Inflammatory macrophage (primary cell): ENCODE measurements around the gene COMMD10.
"Not testable (repeated sequence)": the region's sequence is repeated elsewhere in the genome, so short reads cannot be mapped to it uniquely, and the experiment has no call there.

Experiments
- DNase-seq, 2 donors: peaks; one replicate each; pipeline ENCODE4 v3.0.0-alpha.2; 2020 to 2022

The COMMD10 gene

DNA sequence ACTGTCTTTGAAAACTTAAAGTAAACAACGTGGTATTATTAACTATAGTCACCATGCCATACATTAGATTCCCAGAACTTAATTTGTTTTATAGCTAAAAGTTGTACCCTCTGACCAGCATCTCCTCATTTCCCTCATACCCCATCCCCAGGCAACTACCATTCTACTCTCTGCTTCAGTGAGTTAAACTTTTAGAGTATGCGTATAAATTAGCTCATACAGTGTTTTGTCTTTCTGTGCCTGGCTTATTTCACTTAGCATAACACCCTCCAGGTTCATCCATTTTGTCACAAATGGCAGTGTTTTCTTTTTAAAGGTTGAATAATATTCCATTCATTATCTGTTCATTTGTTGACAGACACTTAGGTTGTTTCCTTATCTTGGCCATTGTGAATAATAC is 14.2 kb downstream of the COMMD10 start:
- DNase-seq, result no peak

DNA sequence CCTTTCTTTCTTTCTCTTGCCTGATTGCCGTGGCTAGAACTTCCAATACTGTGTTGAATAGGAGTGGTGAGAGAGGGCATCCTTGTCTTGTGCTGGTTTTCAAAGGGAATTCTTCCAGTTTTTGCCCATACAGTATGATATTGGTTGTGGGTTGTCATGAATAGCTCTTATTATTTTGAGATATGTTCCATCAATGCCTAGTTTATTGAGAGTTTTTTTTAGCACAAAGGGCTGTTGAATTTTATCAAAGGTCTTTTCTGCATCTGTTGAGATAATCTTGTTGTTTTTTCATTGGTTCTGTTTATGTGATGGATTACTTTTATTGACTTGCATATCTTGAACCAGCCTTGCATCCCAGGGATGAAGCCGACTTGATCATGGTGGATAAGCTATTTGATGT is 20.1 kb downstream of the COMMD10 start:
- DNase-seq, result not testable (repeated sequence)

DNA sequence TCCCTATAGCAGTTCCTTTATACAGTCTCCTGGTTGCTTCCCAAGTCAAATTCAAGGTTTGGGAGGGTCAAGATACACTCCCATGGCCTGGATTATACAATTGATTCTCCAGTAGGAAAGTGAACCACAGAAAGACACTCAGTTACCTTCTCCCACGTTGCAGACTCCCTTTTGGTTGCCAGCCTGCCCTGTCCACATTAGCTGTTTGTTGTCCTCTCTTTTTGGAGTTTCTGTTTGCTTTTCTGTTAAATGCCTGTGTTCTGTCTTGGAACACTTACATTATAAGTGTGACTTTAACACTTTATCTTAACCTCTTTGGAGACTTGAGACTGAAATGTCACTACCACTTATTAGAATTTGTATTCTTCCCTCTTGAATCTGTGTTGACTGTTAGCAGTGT is 30.3 kb downstream of the COMMD10 start:
- DNase-seq, result no peak

DNA sequence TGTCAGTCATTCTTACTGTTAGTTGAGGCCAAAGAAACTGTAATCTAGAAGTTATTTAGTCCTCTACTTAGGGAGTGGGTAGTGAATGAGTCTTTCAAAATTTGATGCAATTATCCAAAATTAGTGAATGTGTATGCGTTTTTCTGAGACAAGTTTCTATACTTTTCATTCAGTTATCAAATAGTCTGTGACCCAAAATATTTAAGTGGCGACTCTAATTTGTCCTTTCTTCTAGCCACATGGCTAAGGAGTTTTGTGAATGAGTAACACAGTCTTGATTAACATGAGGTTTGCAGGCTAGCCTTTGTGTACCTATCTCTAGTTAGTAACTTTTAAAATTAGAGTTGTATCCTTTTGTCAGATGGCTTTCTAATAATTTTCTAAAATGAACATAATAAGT is 45.6 kb downstream of the COMMD10 start:
- DNase-seq, result no peak

DNA sequence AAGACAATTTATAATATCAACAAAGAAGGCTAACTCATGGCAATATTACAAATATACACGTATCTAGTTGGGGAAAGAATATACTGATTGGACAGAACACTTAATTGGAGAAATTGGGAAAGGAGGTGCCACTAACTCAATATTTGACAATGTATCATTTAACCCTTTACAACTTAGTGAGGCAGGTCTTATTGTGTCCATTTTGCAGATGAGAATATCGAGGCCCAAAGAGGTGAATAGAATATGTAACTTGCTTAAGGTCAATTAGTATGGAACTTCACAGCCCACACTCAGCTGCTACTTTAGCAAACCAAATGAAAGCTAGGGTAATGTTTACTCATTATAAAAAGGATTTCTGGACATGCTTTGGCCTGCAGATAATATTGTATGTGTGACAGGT is 46.2 kb downstream of the COMMD10 start:
- no peak for DNase-seq

DNA sequence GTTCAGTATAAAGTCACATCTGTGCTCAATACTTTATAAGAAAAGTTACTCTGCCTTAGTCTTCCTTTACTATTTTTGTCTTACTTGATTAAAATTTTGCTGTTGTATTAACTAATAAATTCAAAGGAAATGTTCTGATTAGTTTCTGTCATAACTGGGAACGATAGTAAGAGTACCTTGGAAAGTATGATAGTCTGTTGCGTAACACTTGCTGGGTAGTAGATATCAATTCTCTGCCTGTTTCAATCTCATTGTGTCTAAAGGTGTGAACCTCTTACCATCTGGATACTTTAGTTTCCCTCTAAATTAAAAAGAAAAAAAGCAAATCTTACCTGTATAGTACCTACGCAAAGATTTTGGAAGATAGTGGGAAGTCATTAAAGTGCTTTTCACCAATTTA is 48.5 kb downstream of the COMMD10 start:
- no peak for DNase-seq

DNA sequence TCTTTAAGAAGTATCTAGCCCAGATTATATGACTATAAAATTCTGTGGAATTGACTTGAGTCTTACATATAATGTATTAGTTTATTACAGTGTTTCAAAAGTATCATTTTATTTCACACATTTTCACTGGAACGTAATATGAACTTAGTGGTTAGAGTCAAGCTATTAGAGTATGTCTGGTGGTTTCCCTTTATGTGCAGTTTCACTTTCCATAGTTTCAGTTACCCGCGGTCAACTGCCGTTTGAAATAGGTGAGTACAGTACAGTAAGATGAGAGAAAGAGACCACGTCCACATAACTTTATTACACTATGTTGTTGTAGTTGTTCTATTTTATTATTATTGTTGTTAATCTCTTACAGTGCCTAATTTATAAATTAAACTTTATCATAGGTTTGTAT is 50.5 kb downstream of the COMMD10 start:
- DNase-seq, result no peak

DNA sequence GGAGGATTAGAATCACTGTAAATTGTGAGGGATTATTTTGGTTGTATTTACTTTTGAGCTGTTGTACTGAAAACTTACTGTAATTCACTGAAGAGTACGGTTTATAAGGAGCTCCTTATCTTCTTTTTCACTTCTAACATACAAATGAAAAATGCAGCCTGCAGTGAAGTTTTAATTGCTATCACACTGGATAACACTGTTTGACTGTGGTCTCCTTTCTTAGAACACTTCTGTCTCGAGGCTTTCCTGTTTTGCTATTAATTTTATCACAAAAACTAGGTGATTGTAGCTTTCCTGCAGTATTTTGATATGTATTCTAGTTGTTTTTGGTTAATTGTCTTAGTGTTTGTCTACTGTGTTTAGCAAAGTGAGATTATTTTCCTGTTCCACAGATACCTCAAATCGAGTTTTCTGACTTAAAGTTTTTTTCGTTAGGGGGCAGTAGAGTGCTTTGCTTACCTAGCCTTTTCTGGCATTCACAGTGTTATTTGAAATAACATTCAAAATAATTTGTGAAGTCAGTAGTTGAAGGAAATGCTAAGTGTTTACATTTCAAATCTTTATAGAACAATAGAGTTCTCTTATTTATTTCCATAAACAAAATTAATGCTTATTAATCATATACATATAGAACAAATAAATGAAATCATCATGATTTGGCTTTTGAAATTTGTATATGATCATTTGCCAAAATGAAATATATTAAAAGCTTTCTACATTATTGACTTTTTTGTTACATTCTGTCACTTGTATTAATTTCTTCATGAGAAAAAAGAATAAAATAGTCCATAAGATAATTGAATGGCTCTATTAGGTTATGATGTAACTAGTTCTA is 52.9 kb downstream of the COMMD10 start:
- peak; percentile 53 to 70 for DNase-seq

DNA sequence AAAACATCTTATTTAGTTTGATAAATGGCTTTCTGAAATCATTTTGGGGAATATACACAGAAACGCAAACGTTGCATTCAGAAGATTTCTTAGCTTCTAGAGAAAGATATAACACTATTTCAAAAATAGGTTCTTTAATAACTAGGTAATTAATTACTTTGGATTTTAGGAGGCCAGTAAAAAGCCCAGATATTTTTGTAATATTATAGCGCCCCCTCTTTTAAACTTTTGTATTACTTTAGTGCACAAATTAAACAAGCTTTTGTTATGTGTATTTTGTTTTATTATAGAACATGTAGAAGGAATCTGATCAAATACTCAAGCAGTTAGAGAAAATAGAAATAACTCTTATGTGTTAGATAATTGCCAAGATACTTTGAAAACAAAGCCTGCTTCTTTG is 57.7 kb downstream of the COMMD10 start:
- no peak for DNase-seq

DNA sequence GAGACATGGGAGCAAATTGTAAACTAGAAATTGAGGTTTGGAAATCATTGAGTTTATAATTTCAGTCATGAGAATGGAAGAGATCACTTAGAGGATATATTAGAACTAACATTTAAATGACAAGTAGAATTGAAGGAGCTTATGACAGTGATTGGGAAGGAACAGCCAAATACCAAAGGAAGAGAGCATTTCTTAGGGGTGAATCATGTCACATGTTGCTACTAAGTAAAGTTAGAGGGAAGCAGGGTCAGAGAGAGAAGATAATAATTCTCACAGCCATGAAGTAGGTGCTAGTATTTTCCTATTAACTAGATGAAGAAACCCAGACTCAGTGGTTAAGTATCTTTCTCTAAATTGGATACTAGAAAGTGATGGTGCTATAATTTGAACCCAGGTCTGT is 59.3 kb downstream of the COMMD10 start:
- DNase-seq, result no peak

DNA sequence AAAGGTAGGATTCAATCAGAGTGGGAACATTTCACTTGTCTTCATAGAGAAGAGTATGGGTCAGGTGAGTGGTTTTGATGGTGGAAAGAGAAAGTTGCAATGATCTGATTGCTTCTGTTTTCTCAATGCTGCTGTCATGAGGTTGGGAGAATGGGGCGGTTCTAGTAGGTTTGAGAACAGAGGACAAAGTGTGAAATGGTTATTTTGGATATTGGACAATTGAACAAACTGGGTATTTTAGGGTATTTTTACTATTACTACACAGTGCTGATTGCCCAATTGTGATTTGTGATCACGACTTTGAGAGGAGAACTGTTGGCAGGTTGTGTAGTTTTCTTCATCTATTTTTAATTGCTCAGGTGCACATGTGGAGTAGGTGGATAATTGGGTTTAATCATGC is 60.2 kb downstream of the COMMD10 start:
- DNase-seq, result no peak

DNA sequence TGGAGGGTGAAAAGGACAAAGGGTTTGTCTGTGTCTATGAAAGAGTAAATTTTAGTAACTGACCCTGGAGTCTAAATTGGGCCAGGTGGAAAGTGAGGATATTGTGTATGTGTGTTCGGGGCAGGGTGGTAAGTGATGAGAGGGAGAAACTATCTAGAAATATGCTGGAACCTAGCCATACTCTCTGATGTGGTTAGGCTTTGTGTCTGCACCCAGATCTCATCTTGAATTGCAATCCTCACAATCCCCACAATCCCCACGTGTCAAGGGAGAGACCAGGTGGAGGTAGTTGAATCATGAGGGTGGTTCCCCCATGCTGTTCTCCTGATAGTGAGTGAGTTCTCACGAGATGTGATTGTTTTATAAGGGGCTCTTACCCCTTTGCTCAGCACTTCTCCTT is 60.6 kb downstream of the COMMD10 start:
- DNase-seq, result no peak

DNA sequence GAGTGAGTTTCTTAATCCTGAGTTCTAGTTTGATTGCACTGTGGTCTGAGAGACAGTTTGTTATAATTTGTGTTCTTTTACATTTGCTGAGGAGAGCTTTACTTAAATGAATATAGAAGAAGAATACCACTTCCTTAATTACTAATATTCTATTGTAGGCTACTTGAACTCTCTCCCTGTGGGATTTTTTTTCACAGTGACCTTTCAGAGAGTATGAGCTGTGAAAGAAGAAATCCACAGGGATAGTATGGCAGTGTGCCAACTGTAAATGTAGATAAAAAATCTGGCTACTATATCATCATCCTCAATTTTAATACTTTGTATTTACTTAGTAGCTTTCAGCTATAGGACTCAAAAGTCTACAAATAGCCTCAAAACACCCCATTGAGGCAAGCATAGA is 67.3 kb downstream of the COMMD10 start:
- no peak for DNase-seq

DNA sequence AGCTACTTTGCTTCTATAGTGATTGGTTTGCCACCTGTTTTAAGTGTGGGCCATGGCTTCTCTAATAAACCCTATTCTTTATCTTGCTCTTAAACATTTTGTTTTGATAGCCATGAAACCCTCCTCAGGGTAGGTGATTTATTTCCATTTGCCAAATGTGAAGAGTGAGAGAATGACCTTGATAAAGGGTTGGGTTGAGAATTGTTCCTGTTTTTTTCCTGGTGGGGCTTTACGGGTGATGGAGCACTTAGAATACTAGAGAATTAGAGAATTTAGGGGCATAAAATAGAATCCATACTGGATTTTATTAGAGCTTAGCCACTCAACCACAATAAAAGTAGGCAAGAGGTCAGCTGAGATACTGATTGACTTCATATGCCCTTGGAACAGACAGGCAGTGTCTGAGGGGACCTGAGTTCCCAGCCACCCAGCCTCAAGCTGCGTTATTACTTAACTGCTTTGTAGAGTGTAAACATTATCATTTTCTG is 68.9 kb downstream of the COMMD10 start:
- no peak for DNase-seq

DNA sequence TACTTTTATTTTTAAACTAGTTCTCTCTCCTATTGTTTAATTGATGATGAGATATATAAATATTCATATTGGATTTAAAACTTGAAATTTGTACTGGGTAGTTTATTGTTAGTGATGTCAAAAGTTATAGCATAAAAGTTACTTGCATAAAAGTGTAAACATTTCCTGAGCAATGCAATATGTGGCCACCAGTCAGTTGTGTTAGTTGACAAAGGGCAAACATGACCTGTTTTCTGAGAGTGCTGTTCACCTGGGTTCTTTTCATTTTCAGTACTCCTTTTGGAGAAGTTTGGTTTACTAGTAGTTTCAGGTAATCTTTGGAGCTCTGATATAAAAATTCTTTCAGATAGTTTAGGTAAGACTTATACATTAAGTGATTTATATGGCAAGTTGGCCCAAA is 69.4 kb downstream of the COMMD10 start:
- no peak for DNase-seq

DNA sequence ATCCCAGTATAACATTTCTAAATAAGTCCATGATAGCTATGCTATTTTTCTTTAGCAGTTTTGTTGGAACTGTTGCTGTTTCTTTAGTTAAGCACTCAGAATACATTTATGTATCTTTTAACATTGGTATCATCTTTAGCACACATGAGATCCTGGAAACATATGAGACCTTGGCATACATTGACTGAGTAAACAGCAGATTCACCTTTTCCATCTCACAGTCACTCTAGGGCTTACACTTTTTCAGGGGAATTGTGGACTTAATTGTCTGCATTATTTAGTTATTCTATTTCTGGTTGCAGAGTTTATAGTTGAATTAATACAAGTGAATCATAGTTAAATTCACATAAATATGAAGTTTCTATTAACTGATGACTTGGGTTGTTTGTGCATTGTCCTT is 70.1 kb downstream of the COMMD10 start:
- no peak for DNase-seq

DNA sequence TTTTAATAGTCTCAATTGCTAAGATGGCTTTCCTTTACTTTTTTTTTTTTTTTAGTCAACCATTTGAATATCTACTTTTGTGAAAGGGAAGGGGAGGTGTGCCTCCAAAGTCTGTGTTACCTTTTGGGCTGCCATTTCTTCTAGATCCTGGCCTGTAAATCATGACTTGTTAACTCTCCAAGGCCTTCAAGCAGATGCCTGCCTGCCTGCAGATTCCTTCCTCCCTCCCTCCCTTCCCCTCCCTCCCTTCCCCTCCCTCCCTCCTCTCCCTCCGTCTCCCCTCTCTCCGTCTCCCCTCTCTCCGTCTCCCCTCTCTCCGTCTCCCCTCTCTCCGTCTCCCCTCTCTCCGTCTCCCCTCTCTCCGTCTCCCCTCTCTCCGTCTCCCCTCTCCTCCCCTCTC is 73.1 kb downstream of the COMMD10 start:
- DNase-seq, result no peak

DNA sequence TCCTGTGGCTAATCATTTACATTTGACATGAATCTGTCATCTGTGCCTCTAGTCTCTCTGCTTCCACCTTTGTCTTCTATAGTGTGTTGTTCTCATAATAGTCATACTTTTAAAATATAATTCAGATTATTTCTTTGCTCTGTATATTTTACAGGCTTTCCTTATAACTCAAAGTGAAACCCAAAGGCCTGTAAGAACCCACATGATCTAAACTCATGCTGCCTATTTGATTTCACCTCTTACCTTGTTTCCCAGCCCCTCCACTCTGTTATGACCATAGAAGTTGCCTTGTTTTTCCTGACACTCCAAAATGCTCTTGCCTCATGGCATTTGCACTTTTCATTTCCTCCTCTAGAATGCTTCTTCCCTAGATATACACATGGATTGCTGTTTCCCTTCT is 74.2 kb downstream of the COMMD10 start:
- no peak for DNase-seq

DNA sequence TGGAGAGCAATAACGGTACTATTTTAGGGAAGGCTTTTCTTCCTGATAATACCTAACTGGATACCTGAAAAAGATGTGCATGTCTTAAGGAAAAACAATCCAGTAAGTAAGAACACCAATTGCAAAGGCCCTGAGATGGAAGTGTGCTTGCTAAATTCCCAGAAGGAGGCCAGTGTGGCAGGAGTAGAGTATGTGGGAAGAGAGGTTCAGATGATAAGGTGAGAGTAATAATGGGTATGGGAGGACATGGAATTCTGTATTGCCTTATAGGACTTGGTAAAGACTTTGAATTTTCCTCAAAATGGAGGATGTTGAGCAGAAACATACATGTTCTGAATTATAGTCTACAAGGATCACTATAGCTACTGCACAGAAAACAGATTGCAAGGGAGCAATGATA is 89.3 kb downstream of the COMMD10 start:
- DNase-seq, result no peak

DNA sequence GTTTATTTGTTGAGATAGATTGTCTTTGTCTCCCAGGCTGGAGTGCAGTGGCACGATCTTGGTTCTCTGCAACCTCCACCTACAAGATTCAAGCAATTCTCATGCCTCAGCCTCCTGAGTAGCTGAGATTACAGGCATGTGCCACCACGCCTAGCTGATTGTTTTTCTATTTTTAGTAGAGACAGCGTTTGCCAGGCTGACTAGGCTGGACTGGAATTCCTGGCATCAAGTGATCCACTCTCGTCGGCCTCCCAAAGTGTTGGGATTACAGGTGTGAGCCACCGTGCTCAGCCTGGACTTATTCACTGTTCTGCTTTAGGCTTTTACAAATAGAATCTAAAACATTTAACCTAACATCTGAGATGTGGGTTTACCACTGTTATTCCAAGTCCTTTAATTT is 91.3 kb downstream of the COMMD10 start:
- DNase-seq, result no peak

DNA sequence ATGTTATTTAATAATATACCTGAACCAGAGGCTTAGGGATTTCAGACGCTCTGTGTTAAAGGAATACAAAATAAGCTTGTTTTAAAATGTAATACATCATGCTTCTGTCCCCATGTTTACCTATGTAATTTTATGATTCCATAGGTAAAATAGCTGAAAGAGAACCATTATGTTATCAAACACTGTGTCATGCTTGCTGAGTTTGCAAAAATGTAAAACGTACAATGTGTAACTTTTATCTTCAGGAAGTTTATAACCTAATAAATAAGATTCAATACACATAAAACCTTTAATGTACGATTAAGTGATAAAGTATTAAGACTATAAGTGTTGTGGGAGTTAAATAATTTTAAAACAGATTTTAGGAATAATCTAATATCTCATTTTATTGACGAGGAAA is 94.1 kb downstream of the COMMD10 start:
- no peak for DNase-seq

DNA sequence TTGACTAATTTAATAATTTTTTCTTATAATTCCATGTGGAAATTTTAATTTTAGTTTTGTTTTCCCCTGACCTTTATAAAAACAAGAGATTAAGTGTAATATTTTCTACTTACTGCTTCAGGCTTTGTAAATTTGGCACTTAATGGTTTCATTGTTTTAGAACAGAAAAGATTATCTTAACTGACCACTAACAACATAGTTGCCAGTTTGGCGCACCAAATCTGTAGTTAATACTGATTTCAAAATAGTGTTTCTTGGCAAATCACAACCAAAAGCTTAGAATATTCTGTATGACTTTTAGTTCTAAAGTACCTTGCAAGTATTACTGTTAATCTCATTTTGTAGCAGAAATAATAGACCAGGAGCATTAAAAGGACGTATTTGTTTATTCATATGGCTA is 124.3 kb downstream of the COMMD10 start:
- no peak for DNase-seq

DNA sequence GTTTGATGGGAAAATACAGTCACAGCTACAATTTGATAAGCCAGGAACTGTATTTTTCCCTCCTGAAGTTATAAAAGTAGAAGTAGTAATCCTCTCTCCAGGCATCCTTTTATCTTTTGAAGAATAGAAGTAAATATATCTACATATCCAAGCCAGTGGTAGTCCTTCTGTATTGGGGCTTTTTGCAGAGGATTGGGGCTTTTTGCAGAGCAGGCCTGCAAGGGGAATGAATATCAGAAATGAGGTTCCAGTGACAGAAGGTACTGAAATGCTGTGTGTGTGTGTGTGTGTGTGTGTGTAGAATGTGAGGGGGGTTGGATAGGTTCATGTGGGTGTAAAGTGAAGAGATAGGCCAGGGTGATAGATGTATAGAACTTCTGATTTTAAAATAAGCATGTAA is 127.4 kb downstream of the COMMD10 start:
- DNase-seq, result no peak

DNA sequence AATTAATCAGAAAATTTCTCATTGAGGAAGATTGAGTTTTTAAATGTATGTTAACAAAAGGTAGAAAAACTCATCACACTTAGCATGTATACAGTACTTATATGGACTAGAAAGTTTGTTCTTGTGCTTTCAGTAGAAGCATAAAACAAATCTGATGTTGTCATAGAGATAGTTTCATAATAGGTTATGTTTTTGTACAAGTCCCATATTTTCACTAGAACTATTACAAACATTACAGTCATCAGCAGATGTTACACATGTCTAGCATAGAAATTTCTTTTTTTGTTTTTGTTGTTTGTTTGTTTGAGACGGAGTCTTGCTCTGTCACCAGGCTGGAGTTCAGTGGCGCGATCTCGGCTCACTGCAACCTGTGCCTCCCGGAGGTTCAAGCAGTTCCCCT is 131.4 kb downstream of the COMMD10 start:
- DNase-seq, result no peak
